Body of pancreas (tissue), 4 donors: ENCODE data around the gene KIF13A. TPM values are rescaled to one million over a fixed set of nuclear protein-coding genes. Genes with fewer than 3 reads are reported as not detected.

Experiments
- ATAC-seq: fragments of 150-250 bp; one replicate; pipeline ENCODE4 v1.9.1; 2016
- DNase-seq, 4 donors: peaks; one replicate each; pipeline ENCODE4 v3.0.0-alpha.2; 2019
- H3K27ac ChIP-seq, 4 donors: fragments of 200-600 bp; sonication (generic); 1 replicate in 3 of 4; 2 replicates in 1 of 4; pipeline versions ENCODE4 v1.5.1 to v1.6.1; 2016 to 2019; ENCODE audit warnings: mild to moderate bottlenecking in 1 of 4, mixed read lengths in 1 of 4, moderate library complexity in 1 of 4
- H3K27me3 ChIP-seq, 2 donors: fragments of 200-600 bp; sonication (generic); one replicate each; pipeline ENCODE4 v1.6.0; 2016; ENCODE audit warnings: mild to moderate bottlenecking in 1 of 2
- H3K36me3 ChIP-seq, 2 donors: fragments of 200-600 bp; sonication (generic); replicated peaks in 1 of 2; 2 replicates each; pipeline ENCODE4 v1.5.1; 2016; ENCODE audit warnings: low read depth in 2 of 2; ENCODE audit not compliant: insufficient read depth in 1 of 2
- H3K4me1 ChIP-seq: fragments of 200-600 bp; sonication (generic); one replicate; pipeline ENCODE4 v1.6.0; 2016
- H3K4me3 ChIP-seq, 2 donors: fragments of 200-600 bp; sonication (generic); 1 replicate in 1 of 2; 2 replicates in 1 of 2; pipeline ENCODE4 v1.5.1; 2016 to 2019
- H3K9me3 ChIP-seq, 3 donors: fragments of 200-600 bp; sonication (generic); 1 replicate in 2 of 3; 2 replicates in 1 of 3; pipeline ENCODE4 v1.5.1; 2016
- CTCF ChIP-seq, 7 experiments: fragments of 450-650 bp in 4 of 7; fragments of 200-600 bp in 3 of 7; sonication (generic) in 3 of 7; IDR thresholded peaks; one replicate each; pipeline ENCODE4 v1.5.1; 2016 to 2019; ENCODE audit warnings: antibody characterized with exemption in 7 of 7
- POLR2A ChIP-seq, 3 donors: fragments of 450-650 bp; IDR thresholded peaks; one replicate each; pipeline ENCODE4 v1.6.1; 2016; ENCODE audit warnings: antibody characterized with exemption in 3 of 3, mild to moderate bottlenecking in 2 of 3
- WGBS, 2 donors: methylation state at CpG; one replicate each; pipeline ENCODE4 v1.1.5; 2017; 5-methylcytosine and 5-hydroxymethylcytosine counted together
- intact Hi-C: fragments of 100-400 bp; cut with DNase I; formaldehyde crosslinking; loops from one replicate; pipeline ENCODE4 v1.15.1; 2023
- total RNA-seq, 2 donors: library from RNA; depleted of rRNA; stranded (reverse); fragments of >200 nt; gene quantifications; one replicate each; pipeline ENCODE4 v1.1.0, GENCODE V29; 2016

Gene KIF13A
- total RNA-seq, 2 donors from 2014 or later: 13.2 to 17.1 TPM

- no peak for ATAC-seq
- TF ChIP-seq CTCF (IDR thresholded peaks at IDR 0.05) (no peak), POLR2A (IDR thresholded peaks at IDR 0.05) (no peak)
- no peaks in the 10 kb centered on the region for H3K27me3 ChIP-seq
- no peak overlapping the region for H3K27ac ChIP-seq
- no peak overlapping the region for H3K4me3 ChIP-seq
- H3K36me3 ChIP-seq: no peaks in the 10 kb centered on the region
- 53 to 61% methylated on average over 10 of the region's 10 CpGs for WGBS, 2 donors
- no peaks in the 10 kb centered on the region for H3K9me3 ChIP-seq
- no peaks in the 10 kb centered on the region for H3K4me1 ChIP-seq
- DNase-seq: peak in 1 of 4 donors; percentile 14
- intact Hi-C loops: no loop called here
Measured at GRCh38 chr6:17714879-17715851, 272.3 kb downstream of the KIF13A start.

- H3K9me3 ChIP-seq: no peaks in the 10 kb centered on the region
- no peaks in the 10 kb centered on the region for H3K4me1 ChIP-seq
- no peak overlapping the region for H3K4me3 ChIP-seq
- no peak for ATAC-seq
- intact Hi-C loops: no loop called here
- TF ChIP-seq CTCF (IDR thresholded peaks at IDR 0.05) (no peak), POLR2A (IDR thresholded peaks at IDR 0.05) (no peak)
- H3K36me3 ChIP-seq: no peaks in the 10 kb centered on the region
- DNase-seq: no peak
- H3K27me3 ChIP-seq: no peaks in the 10 kb centered on the region
- H3K27ac ChIP-seq: no peak overlapping the region
Measured at GRCh38 chr6:17714177-17714576, 273.3 kb downstream of the KIF13A start.

- Histone ChIP-seq H3K4me3 (no peak overlapping the region), H3K27me3 (no peaks in the 10 kb centered on the region), H3K36me3 (no peaks in the 10 kb centered on the region), H3K27ac (no peak overlapping the region), H3K9me3 (no peaks in the 10 kb centered on the region), H3K4me1 (no peaks in the 10 kb centered on the region)
- DNase-seq (no peak), ATAC-seq (no peak)
- WGBS, 2 donors: 13 to 29% methylated on average over 1 of the region's 1 CpG
- no peak for TF ChIP-seq CTCF (IDR thresholded peaks at IDR 0.05)
- TF ChIP-seq POLR2A (IDR thresholded peaks at IDR 0.05): no peak
- intact Hi-C loops: no loop called here
Measured at GRCh38 chr6:17712576-17712975, 274.9 kb downstream of the KIF13A start.

- intact Hi-C loops: no loop called here
- no peak for DNase-seq
- WGBS, 2 donors: 46 to 50% methylated on average over 3 of the region's 3 CpGs
Measured at GRCh38 chr6:17710331-17710730, 277.1 kb downstream of the KIF13A start.

More at GRCh38 chr6:17710331-17710730, 277.1 kb downstream of the KIF13A start:
- no peak overlapping the region for H3K27ac ChIP-seq
- H3K4me3 ChIP-seq: no peak overlapping the region
- TF ChIP-seq CTCF (IDR thresholded peaks at IDR 0.05) (no peak), POLR2A (IDR thresholded peaks at IDR 0.05) (no peak)
- peaks cover 4% of the 10 kb centered on the region for H3K4me1 ChIP-seq
- no peaks in the 10 kb centered on the region for H3K36me3 ChIP-seq
- H3K27me3 ChIP-seq: no peaks in the 10 kb centered on the region
- ATAC-seq: no peak
- H3K9me3 ChIP-seq: no peaks in the 10 kb centered on the region
